HG02938 (cell line): ENCODE data around the gene PIEZO2.
"Not testable (repeated sequence)": the region's sequence is repeated elsewhere in the genome, so short reads cannot be mapped to it uniquely, and the experiment has no call there.

ENCODE experiments used
- ATAC-seq: cut with Tn5 transposase; IDR thresholded peaks from one replicate; pipeline ENCODE4 v1.9.1; 2021; ENCODE audit warnings: mild to moderate bottlenecking, moderate library complexity; ENCODE audit not compliant: unreplicated experiment

PIEZO2 gene

DNA sequence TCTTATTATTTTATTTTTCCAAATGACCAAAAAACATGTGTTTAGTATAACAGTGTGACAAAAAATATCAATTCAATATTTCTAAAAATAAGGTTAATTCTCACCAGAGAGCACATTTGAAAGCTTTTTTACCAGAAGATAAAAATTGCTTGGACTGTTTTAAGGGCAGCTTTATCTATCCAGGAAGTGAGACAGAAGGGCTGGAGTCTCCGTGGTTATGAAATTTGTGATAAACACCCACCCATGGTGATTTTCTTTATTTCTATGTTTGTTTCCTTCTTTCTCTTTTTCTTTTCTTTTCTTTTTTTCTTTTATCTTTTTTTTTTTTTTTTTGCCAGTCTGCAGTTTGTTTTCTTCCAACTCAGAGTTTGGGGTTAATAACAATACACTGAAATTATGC is 298.5 kb downstream of the PIEZO2 start:
- ATAC-seq: no peak

- ATAC-seq: no peak
Observed at GRCh38 chr18:10850216-10850615, 299.2 kb downstream of the PIEZO2 start.

- ATAC-seq: no peak
Observed at GRCh38 chr18:10847907-10848306, 301.5 kb downstream of the PIEZO2 start.

DNA sequence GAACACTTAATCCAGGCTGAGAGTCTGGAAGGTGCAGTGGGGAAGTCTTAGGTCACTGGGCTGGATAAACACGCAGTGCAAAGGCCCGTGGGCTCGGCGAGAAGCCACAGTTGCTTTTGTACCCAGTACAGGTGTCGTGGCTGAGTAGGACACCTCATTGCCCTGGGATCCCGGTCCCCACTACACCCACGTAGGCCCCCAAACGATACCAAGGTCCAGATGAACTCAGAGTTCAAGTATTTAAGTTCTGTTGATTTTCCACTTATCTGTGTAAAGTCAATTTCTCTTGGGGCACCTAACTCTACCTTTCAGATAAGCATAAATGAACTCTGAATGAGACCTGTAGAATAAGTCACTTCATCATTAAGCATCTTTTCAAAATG is 302.0 kb downstream of the PIEZO2 start:
- ATAC-seq: no peak

DNA sequence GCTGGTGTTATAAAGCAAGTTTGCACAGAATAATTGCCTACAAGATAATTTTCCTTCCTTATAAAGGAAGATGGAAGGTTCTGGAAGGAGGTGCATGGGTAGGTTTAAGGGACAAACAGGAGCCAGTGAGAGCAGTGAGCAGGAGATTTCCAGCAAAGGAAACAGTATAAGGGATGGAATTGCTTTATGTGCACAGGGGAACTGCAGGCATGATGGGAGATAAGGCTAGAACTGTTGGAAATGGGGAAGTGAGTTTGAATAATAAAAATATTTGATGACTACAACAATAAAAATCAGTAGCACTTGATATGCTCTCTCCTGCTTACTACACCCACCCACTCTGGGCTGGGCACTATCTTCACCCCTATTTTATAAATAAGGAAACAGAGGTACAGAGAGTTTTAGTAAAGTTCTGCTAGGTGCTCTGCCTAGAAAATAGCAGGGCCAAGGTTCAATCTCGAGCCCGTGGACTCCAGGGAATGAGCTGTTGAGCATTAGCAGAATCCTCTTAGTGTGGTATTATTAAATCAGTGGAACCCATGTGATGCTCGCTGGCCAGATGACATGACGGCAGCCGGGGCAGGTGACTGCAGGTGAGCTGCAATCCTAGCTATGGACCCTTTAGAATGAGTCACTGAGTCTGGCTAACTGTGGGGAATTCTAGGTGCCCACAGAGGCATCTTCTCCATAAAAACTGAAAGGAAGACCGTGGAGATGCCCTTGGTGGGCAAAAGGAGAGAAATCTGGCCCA is 302.5 kb downstream of the PIEZO2 start:
- no peak for ATAC-seq

DNA sequence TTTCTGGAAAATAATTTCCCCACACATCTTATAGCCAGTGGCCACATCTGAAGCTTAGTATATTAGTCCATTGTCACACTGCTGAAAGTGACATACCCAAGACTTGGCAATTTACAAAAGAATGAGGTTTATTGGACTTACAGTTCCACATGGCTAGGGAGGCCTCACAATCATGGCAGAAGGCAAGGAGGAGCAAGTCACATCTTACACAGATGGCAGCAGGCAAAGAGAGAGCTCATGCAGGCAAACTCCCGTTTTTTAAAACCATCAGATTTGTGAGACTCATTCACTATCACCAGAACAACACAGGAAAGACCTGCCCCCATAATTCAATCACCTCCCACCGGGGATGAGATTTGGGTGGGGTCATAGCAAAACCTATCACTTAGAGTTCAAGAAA is 303.3 kb downstream of the PIEZO2 start:
- ATAC-seq: not testable (repeated sequence)

GRCh38 chr18:10843565-10843964 is 305.8 kb downstream of the PIEZO2 start:
- no peak for ATAC-seq

DNA sequence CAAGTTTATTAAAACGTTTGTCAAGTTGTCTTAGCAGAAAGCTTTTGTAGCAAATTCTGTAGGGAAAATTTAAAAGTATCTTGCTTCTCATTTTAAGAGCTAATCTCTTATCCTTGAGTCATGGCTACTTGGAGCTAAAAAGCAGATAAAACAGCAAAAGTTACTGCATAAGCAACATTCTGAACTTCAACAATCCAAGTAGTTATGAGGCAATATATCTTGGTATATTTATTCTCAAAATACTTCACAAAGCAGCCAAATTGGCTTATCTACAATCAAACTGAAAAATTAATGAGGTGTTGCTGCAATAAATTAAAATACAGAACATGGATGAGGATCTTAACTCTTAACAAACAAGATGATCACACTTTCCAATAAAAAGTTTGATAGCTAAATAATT is 306.5 kb downstream of the PIEZO2 start:
- ATAC-seq: no peak

DNA sequence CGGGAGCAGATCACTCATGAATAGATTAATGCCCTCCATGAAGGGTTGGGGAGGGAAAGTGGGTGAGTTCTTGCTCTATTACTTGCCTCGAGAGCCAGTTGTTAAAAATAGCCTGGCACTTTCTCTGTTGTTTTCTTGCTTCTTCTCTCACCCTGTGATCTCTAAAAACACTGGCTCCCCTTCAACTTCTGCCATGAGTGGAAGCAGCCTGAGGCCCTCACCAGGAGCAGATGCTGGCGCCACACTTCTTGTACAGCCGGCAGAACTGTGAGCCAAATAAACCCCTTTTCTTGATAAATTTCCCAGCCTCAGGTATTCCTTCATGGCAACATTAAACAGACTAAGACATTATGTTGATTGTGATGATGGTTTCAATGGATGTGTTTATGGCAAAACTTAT is 307.0 kb downstream of the PIEZO2 start:
- ATAC-seq: no peak

- no peak for ATAC-seq
Observed at GRCh38 chr18:10841203-10841602, 308.2 kb downstream of the PIEZO2 start.

GRCh38 chr18:10840743-10841142 is 308.6 kb downstream of the PIEZO2 start:
- ATAC-seq: no peak

GRCh38 chr18:10839421-10839820 is 309.9 kb downstream of the PIEZO2 start:
- ATAC-seq: no peak

GRCh38 chr18:10838553-10838952 is 310.8 kb downstream of the PIEZO2 start:
- no peak for ATAC-seq

GRCh38 chr18:10834128-10834815 is 315.1 kb downstream of the PIEZO2 start:
- no peak for ATAC-seq

DNA sequence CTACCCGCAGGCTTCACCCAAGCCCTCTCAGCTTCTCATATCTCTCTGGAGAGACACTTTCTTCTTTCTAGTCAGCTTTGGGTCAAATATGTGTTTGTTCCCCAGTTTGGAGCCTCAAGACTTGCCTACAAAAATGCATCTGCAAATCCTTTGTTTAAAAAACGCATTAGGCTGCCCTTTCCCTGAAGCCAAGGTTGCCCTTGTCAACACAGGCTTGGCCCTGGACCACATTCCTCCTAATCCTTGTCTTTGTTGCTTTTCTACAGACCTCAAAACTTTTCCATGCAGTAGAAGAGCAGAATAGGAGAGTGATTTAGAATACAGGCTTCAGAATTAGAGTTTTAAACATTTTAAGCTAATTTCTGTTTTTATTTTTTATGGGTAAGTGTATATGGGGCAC is 315.7 kb downstream of the PIEZO2 start:
- ATAC-seq: no peak

DNA sequence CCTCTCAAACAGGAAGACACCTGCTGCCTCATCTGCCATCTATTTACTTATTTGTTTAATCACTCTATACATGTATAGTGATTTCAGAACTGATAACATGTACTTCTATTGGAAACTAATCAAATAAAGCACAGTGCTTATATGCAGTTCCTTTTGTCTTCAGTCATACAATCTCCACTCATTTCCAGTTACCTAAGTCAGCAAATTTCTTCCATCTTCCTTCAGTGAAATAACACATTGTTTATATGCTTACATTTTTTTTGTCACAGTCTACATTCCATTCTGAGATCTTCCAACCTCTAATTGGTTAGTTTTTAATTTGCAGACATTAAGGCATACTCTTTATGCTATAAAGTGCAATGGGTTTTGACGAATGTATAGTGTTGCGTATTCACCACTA is 323.0 kb downstream of the PIEZO2 start:
- no peak for ATAC-seq

- ATAC-seq: no peak
Observed at GRCh38 chr18:10822456-10822855, 326.9 kb downstream of the PIEZO2 start.

DNA sequence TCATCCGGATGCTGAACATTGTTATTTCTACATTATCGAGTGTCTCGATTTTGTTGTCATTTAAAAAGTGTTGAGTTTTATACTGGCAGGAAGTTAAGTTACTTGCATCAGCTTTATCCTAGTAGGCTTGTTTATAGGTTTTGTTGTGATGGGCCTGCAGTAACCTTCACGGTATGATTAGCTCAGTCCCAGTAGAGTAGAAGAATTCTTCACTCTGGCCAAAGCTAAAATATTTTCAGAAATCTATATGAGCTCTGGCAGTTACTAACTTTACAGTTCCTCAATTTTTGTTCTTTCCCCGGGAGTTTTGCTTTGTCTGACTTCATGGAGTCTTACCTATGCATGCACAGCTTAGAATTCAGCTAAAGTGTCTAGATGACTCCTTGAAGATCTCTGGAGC is 328.7 kb downstream of the PIEZO2 start:
- no peak for ATAC-seq

GRCh38 chr18:10814336-10814735 is 335.0 kb downstream of the PIEZO2 start:
- ATAC-seq: no peak

DNA sequence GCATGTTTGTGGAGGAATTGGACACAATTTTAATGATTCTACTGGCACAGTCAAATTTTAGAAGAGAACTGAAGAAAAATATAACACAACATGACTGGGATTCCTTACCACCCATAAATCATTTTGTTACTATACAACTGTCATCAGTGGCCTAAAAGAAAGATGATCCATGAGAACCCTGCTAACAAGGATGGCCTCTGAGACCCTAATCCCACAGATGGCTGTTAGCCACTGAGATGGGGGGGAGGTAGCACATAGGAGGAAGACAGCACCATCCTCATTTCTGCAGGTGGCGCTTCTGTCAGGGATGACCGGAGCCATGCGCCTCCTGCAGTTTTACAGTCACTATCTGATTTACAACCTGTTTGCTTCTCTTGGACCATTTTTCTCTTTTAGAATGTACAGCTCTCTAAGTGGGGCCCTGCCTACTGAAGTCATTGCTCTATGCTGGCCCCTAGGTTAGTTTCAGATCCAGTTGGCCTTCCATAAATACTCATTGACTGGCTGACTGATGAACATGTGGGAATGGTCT is 343.7 kb downstream of the PIEZO2 start:
- ATAC-seq: no peak

GRCh38 chr18:10804126-10804525 is 345.2 kb downstream of the PIEZO2 start:
- ATAC-seq: no peak
